Fibroblast of the aortic adventitia (primary cell): ENCODE data around the gene ABLIM1. TPM values are rescaled to one million over a fixed set of nuclear protein-coding genes. Genes with fewer than 3 reads are reported as not detected.
A peak's percentile ranks its signal among the peaks of the same experiment; 100 is the strongest.

Source experiments
- DNase-seq: peaks from one replicate; pipeline ENCODE4 v3.0.0-alpha.2; 2010; ENCODE audit warnings: low read depth
- H3K4me3 ChIP-seq: 2 replicates; pipeline ENCODE4 v1.5.1; 2011; ENCODE audit warnings: low read depth, mild to moderate bottlenecking, control low read depth, low read length, moderate library complexity
- CTCF ChIP-seq: IDR thresholded peaks from 2 replicates; pipeline ENCODE4 v1.5.1; 2011; ENCODE audit warnings: mild to moderate bottlenecking, low read length, control low read depth, inconsistent platforms; ENCODE audit not compliant: insufficient read depth
- total RNA-seq: library from RNA; depleted of rRNA; stranded (reverse); fragments of >200 nt; gene quantifications from 2 replicates; pipeline ENCODE4 v1.2.3, GENCODE V29; 2012; ENCODE audit warnings: low replicate concordance

ABLIM1 gene
- total RNA-seq, 1 donor = 36.1 TPM

GRCh38 chr10:114668375-114669080 lies 10.5 kb upstream of the ABLIM1 start:
- H3K4me3 ChIP-seq = no peak overlapping the region
- no peak for DNase-seq

GRCh38 chr10:114665873-114666272 lies 7.8 kb upstream of the ABLIM1 start:
- no peak overlapping the region for H3K4me3 ChIP-seq
- no peak for TF ChIP-seq CTCF
- peak; percentile 43 for DNase-seq

More at GRCh38 chr10:114668375-114669080, 10.5 kb upstream of the ABLIM1 start:
- TF ChIP-seq CTCF = no peak

- DNase-seq = no peak
- TF ChIP-seq CTCF = no peak
- no peak overlapping the region for H3K4me3 ChIP-seq
Observed at GRCh38 chr10:114665406-114665805, 7.3 kb upstream of the ABLIM1 start.

- DNase-seq = no peak
- TF ChIP-seq CTCF = no peak
- no peak overlapping the region for H3K4me3 ChIP-seq
Observed at GRCh38 chr10:114664127-114664526, 6.1 kb upstream of the ABLIM1 start.

GRCh38 chr10:114663626-114664025 lies 5.6 kb upstream of the ABLIM1 start:
- TF ChIP-seq CTCF = no peak
- no peak for DNase-seq
- no peak overlapping the region for H3K4me3 ChIP-seq

- no peak overlapping the region for H3K4me3 ChIP-seq
- TF ChIP-seq CTCF = no peak
- no peak for DNase-seq
Observed at GRCh38 chr10:114662646-114663217, 4.7 kb upstream of the ABLIM1 start.
